C4-2B (cell line): ENCODE results near the gene FTCD.

Source experiments
- ZFX ChIP-seq: fragments of 450-650 bp; IDR thresholded peaks from 2 replicates; pipeline ENCODE4 v1.6.1; 2017
- TF ChIP-seq, protein P1 (sequence below): fragments of 450-650 bp; conservative IDR thresholded peaks from 2 replicates; pipeline ENCODE4 v1.5.1; 2017; ENCODE audit warnings: mild to moderate bottlenecking

DNA sequence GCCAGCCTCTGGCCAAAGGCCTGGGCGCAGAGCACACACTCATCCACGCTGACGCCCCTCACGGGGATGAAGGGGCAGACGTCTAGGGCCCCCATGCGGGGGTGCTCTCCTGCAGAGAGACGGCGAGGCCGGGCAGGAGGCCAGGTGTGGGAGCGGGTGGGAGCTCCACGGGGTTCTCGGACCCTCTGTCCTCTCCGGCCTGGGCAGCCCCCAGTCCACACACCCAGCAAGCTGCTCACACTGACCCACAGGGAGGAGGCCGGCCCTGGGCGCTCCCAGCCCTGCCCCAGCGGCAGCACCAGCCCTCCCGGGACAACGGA, 2.5 kb downstream of the FTCD start:
- TF ChIP-seq, protein P1, sequence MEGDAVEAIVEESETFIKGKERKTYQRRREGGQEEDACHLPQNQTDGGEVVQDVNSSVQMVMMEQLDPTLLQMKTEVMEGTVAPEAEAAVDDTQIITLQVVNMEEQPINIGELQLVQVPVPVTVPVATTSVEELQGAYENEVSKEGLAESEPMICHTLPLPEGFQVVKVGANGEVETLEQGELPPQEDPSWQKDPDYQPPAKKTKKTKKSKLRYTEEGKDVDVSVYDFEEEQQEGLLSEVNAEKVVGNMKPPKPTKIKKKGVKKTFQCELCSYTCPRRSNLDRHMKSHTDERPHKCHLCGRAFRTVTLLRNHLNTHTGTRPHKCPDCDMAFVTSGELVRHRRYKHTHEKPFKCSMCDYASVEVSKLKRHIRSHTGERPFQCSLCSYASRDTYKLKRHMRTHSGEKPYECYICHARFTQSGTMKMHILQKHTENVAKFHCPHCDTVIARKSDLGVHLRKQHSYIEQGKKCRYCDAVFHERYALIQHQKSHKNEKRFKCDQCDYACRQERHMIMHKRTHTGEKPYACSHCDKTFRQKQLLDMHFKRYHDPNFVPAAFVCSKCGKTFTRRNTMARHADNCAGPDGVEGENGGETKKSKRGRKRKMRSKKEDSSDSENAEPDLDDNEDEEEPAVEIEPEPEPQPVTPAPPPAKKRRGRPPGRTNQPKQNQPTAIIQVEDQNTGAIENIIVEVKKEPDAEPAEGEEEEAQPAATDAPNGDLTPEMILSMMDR: no peak
- TF ChIP-seq ZFX: no peak
